ENCODE results near the gene TMEM127.
A peak's percentile ranks its signal among the peaks of the same experiment; 100 is the strongest.
"Not testable (repeated sequence)": the region's sequence is repeated elsewhere in the genome, so short reads cannot be mapped to it uniquely, and the experiment has no call there.

TMEM127 gene

GRCh38 chr2:96239745-96240264 is 26.0 kb downstream of the TMEM127 start:
- no peak for DNase-seq

- no peak for DNase-seq
Measured at GRCh38 chr2:96239091-96239490, 26.7 kb downstream of the TMEM127 start.

DNA sequence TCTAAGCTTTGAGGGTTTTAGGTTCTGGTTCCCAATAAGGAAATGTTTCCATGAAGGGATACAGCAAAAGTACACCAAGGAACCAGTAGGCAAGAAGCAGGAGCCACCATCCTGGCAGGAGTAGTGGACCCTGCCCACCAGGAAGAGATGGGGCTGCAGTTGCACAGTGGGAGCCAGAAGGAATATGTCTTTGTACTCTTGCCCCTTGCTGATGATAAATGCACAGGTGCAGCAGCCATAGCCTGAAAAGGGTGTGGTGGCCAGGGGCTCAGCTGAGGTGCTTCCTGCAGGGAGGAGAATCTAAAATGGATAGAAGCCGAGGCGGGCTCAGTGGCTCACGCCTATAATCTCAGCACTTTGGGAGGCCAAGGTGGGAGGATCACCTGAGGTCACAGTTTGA is 27.5 kb downstream of the TMEM127 start:
- no peak for DNase-seq

DNA sequence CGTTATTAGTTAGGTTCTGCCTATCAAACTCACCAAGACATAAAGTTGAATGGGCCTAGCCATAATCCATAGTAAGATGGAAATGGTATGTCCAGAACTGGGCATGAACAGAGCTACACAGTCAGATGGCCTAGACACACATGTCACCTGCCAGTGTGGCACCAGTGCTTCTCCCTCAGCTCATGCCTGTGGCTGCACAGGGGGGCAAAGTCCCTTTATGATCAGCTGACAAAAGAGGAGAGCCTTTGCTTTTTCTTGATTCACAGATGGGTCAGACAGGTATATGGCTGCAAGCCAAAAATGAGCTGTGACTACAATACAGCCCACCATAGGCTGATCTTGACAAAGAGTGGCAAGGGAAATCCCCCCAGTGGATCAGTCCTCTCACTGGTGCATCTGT is 28.9 kb downstream of the TMEM127 start:
- no peak for DNase-seq

GRCh38 chr2:96233880-96234316 is 31.9 kb downstream of the TMEM127 start:
- DNase-seq, result no peak

GRCh38 chr2:96233436-96233835 is 32.4 kb downstream of the TMEM127 start:
- DNase-seq, result no peak

DNA sequence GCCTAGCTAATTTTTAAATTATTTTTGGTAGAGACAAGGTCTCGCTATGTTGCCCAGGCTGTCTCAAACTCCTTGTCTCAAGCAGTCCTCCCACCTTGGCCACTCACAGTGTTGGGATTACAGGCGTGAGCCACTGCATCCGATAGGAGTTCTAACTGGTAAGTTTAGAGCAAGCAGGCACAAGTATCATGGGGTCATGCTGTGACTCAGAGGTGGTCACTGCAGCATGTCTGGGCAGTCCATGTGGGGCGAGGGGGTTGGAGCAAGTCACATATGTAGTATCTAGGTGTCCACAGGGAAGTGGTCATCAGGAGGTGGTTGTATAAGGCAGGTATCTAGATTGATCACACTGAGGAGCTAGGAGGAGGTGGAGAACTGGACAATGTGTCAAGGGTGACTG is 34.5 kb downstream of the TMEM127 start:
- no peak for DNase-seq

DNA sequence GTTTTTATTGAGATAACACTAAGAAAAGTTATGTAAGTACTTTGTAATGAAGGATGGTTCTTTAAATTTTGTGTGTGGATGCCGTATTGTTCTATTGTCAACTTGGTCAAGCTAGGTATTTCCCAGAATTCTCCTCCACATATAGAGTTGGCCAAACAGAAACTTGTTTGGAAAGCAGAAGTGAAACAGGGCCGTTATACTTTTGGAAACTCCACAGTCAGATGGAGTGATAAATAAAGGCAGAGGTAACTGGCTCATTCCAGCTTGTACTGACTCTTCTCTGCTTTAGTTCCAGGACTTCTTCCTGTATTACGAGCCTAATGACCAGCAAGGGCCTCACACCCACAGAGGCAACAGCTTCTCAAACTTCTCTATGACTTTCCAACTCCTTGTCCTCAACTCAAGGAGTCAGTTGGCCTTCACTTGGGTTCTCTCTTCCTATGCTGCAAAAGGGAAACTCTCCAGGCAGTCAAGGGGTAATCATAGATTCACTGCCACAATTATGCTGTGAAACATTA is 40.7 kb downstream of the TMEM127 start:
- DNase-seq, result no peak

- not testable (repeated sequence) for DNase-seq
Measured at GRCh38 chr2:96221106-96221505, 44.7 kb downstream of the TMEM127 start.

- not testable (repeated sequence) for DNase-seq
Measured at GRCh38 chr2:96219959-96220358, 45.8 kb downstream of the TMEM127 start.

DNA sequence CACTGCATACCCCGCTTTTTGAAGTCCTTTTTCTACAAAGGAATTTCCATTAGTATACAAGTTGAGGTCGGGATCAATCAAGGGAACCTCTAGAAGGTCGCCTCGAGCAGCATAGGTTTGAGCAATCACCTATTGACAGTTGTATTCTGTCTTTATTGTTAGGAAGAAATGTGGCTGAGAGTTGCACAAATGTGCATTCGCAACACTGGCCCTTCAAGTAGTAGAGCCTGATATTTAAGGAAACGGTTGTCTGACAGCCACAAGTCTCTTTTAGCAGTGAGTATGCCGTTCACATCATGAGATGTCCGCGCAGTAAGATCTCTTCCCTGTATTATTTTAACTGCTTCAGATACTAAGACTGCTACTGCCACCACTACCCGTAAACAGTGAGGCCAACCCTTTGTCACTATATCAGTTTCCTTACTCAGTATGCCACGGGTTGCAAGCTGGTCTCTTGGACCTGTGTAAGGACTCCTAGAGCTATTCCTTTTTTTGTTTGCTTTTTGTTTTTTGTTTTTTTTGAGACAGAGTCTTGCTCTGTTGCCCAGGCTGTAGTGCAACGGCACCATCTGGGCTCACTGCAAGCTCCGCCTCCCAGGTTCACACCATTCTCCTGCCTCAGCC is 47.2 kb downstream of the TMEM127 start:
- no peak for DNase-seq

GRCh38 chr2:96214554-96214953 is 51.2 kb downstream of the TMEM127 start:
- no peak for DNase-seq

DNA sequence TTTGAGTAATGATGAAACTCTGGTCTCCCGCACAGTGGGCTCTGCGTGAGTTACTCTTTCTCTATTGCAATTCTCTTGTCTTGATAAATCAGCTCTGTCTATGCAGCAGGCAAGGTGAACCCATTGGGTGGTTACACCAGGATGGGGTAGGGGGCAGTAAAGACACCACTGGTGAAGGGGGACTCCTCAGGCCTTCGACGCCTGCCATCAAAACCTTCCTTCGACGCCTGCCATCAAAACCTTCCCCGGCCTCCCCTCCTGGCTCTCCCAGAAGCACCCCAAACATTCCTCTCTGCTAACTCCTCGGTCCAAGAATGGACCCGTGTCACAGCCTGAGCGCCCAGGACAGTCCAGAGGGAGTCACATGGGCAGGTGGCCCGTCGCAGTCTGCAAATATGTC is 52.4 kb downstream of the TMEM127 start:
- DNase-seq, result no peak

DNA sequence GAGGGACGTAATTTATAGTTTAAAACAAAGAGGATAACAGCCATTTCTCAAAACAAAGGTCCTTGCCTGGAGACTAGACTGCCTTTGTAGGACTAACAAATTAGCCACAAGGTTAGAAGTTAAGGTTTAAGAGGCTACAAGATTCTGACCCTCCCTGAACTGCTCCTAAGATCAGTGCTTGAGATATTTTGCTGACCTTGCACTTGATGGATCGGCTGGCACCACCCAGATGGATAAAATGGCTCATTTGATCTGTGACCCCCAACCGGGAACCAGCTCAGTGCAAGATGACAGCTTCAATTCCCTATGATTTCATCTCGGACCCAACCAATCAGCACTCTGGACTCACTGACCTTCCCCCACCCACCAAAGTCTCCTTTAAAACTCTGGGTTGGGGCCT is 53.5 kb downstream of the TMEM127 start:
- no peak for DNase-seq

GRCh38 chr2:96209729-96210085 is 56.1 kb downstream of the TMEM127 start:
- no peak for DNase-seq

DNA sequence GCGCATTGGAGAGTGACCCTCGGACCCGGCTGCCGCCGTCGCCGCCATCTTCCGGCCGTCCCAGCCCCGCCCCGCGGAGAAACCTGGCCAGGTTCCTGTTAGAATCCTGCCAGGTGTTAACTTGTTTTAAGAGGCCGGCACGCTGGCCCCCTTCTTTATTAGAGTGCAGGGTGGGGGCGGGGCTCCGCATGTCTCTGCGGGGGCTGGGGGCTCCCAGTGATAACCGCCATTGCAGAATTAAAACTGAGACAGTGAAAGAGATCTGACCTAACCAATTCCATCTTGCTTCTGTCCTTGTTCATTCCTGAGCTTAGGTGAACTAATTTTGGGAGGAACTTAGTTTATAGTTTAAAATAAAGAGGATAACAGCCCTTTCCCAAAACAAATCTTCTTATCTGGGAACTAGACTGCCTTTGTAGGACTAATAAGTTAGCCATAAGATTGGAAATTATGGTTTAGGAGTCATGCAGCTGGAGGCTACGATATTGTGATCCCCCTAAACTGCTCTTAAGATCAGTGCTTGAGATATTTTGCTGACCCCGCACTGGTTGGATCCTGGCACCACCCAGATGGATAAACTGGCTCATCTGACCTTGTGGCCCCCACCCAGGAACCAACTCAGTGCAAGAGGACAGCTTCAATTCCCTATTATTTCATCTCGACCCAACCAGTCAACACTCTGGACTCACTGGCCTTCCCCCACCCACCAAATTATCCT is 56.6 kb downstream of the TMEM127 start:
- DNase-seq, result no peak

DNA sequence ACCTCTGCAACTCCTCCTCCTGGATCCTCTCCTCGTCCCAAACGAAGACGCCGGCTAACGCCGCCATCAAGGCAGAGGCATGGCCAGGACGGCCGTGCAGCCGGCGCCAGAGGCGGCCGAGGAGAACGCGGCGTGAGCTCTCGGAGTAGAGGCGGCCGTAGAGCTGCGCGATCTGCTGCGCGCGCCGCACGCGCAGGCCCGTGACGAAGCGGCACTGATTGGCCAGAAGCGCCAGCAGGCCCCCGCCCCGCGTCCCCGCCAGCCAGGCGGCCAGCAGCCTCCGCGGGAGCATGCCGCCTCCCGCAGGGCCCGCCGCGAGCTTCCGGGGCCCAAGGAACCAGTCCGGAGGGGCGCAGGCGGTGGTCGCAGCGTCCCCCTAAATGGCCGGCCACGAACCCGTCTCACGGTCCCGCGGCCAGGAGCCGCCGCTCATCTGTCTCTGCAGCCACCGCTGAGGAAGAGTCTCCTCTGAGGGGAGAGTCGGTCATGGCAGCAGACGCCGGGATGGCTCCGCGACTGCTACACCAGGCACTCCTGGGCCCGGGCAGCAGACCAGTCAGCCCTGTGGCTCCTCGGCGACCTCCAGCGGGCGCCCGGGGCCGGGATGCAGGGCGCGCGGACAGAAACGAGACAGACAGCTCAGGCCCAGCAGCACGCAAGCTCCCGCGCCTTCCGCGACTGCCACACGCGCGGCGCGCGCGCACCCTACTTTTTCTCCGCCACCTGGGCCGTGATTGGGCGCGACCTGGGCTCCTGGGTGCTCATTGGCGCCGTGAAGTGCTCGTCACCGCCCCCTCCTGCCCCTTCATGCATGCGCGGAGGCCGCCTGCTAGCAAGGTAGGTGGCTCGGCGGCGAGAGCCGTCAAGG is 57.4 kb downstream of the TMEM127 start, which contains the start of gene STARD7:
Gene STARD7 (minus strand): TSS at position 685 of the 868 bp plus-strand sequence. CDS start 393 bp downstream, at position 292.
- DNase-seq, result peak; percentile 96

DNA sequence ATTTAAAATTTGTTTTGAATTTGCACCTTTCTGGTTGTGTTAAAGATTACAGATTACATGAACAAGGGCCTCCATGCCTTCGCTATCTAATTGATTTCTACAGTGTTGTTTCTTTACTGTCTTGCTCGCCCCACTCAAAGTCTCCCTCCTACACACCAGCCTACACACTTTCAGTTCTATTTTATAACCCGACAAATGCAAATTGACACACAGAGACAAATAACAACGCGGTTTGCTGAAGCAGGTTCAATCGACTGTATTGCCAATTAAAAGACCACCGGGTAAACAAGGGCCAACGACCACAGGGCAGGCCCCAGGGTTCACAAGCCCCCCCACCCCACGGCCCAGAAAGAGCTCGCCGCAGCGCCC is 58.0 kb downstream of the TMEM127 start:
- DNase-seq, result no peak

GRCh38 chr2:96207073-96207773 is 58.6 kb downstream of the TMEM127 start:
- DNase-seq, result no peak

DNA sequence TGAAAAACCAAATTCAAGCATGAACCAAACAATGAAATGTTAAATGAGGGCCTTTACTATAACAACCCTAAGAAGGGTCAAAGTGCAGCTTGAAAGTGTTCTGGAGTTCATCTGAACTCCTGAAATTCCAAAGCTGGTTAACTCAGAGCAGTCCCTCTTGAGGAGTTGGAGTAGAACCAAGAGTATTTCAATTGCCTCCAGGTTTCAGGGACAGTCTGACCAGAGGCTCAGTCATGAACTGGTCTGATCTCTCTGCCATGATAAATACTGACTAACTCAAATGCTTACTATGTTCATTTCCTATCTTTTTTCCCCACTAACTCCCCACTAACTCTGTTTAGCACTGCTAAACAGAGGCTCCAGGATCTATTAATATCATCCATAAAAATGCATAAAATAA is 59.9 kb downstream of the TMEM127 start:
- no peak for DNase-seq

GRCh38 chr2:96204836-96205624 is 60.8 kb downstream of the TMEM127 start:
- DNase-seq, result no peak
